ENCODE data around the gene MGRN1. TPM values are rescaled to one million over a fixed set of nuclear protein-coding genes. Genes with fewer than 3 reads are reported as not detected.

The MGRN1 gene
- total and polyA plus RNA-seq, 2 of the 13 experiments (the other 11 are each of a cell fraction or from before 2014, with no cell fraction given): 11.9 to 12.6 TPM

GRCh38 chr16:4614571-4615383, 9.8 kb upstream of the MGRN1 start, which contains the start of gene UBALD1 (continued):
- TF ChIP-seq TEAD3 (CRISPR knock-in tag; optimal IDR thresholded peaks at IDR 0.05; ENCODE audit: borderline replicate concordance) (peak; percentile 72), THAP9 (CRISPR knock-in tag; IDR thresholded peaks at IDR 0.05; ENCODE audit: borderline replicate concordance) (no peak; the same call in 1 of the 2 replicates), HDAC1 (CRISPR knock-in tag; IDR thresholded peaks at IDR 0.05) (peak; percentile 73), PAXIP1 (CRISPR knock-in tag; conservative IDR thresholded peaks at IDR 0.05) (peak; percentile 65), ZNF431 (CRISPR knock-in tag; IDR thresholded peaks at IDR 0.05; ENCODE audit: borderline replicate concordance, low read depth) (peak; percentile 47; the same call in 1 of the 2 replicates), FOXP4 (CRISPR knock-in tag; IDR thresholded peaks at IDR 0.05) (peak; percentile 77), ZNF232 (CRISPR knock-in tag; IDR thresholded peaks at IDR 0.05; ENCODE audit: borderline replicate concordance) (peak; percentile 72; the same call in 1 of the 2 replicates), ZNF891 (CRISPR knock-in tag; IDR thresholded peaks at IDR 0.05) (0 out of 2 replicates have a peak, but pooled peaks have one; percentile 16), SUZ12 (IDR thresholded peaks at IDR 0.05; ENCODE audit: low read depth, low read length) (peak; percentile 73), CCAR2 (optimal IDR thresholded peaks at IDR 0.05; ENCODE audit: low read depth, low read length) (no peak), MAX (IDR thresholded peaks at IDR 0.05) (peak; percentile 87), PHF20 (CRISPR knock-in tag; IDR thresholded peaks at IDR 0.05) (peak; percentile 56; the same call in 1 of the 2 replicates), SATB2 (CRISPR knock-in tag; IDR thresholded peaks at IDR 0.05) (peak; percentile 98), ZNF496 (CRISPR knock-in tag; IDR thresholded peaks at IDR 0.05; ENCODE audit: insufficient replicate concordance) (no peak), CC2D1A (CRISPR knock-in tag; IDR thresholded peaks at IDR 0.05) (0 out of 2 replicates have a peak, but pooled peaks have one; percentile 26), THAP11 (CRISPR knock-in tag; IDR thresholded peaks at IDR 0.05) (peak; percentile 99), POLR2A (IDR thresholded peaks at IDR 0.05; ENCODE audit: insufficient read depth in 1 of 2, low read depth in 2 of 2, low read length in 2 of 2) (peak; percentile 73 to 90), ESRRA (CRISPR knock-in tag; IDR thresholded peaks at IDR 0.05; ENCODE audit: low read depth) (peak; percentile 78), ZSCAN5A (CRISPR knock-in tag; IDR thresholded peaks at IDR 0.05; ENCODE audit: borderline replicate concordance) (no peak)

All from HepG2 (cell line).